SK-N-SH treated with all-trans-retinoic acid at 6 μM for 48 hours (cell line): ENCODE measurements around the gene BPIFB3.

Experiments used
- ATAC-seq: fragments of 200-7000 bp; cut with Tn5 transposase; 3 replicates; pipeline ENCODE4 v1.9.1; 2020; ENCODE audit warnings: mild to moderate bottlenecking, moderate library complexity
- BACH2 ChIP-seq: fragments of 250-450 bp; sonication (Bioruptor Pico); IDR thresholded peaks from 2 replicates; pipeline ENCODE4 v1.9.0; 2021; ENCODE audit warnings: mild to moderate bottlenecking, borderline replicate concordance
- CREB5 ChIP-seq: fragments of 250-450 bp; sonication (Bioruptor Pico); IDR thresholded peaks from 2 replicates; pipeline ENCODE4 v1.5.1; 2020; ENCODE audit warnings: low read depth, mild to moderate bottlenecking, moderate library complexity
- CSDC2 ChIP-seq: fragments of 250-450 bp; sonication (Bioruptor Pico); IDR thresholded peaks from 2 replicates; pipeline ENCODE4 v1.5.0; 2020; ENCODE audit warnings: mild to moderate bottlenecking, moderate library complexity
- CSRNP3 ChIP-seq: fragments of 250-450 bp; sonication (Bioruptor Pico); IDR thresholded peaks from 2 replicates; pipeline ENCODE4 v1.5.1; 2021; ENCODE audit warnings: mild to moderate bottlenecking, moderate library complexity
- ESRRG ChIP-seq: fragments of 250-450 bp; sonication (Bioruptor Pico); IDR thresholded peaks from 2 replicates; pipeline ENCODE4 v1.6.1; 2021; ENCODE audit warnings: mild to moderate bottlenecking
- GLIS3 ChIP-seq: fragments of 250-450 bp; sonication (Bioruptor Pico); IDR thresholded peaks from 2 replicates; pipeline ENCODE4 v1.5.0; 2020; ENCODE audit warnings: mild to moderate bottlenecking, moderate library complexity
- ISL1 ChIP-seq: fragments of 250-450 bp; sonication (Bioruptor Pico); IDR thresholded peaks from 2 replicates; pipeline ENCODE4 v2.1.2; 2022; ENCODE audit warnings: mild to moderate bottlenecking, moderate library complexity
- POU6F1 ChIP-seq: fragments of 250-450 bp; sonication (Bioruptor Pico); IDR thresholded peaks from 2 replicates; pipeline ENCODE4 v1.8.0; 2021; ENCODE audit warnings: low read depth, mild to moderate bottlenecking, moderate library complexity, borderline replicate concordance
- PPARA ChIP-seq: fragments of 250-450 bp; sonication (Bioruptor Pico); IDR thresholded peaks from 2 replicates; pipeline ENCODE4 v1.5.0; 2020; ENCODE audit warnings: mild to moderate bottlenecking, borderline replicate concordance
- RARB ChIP-seq: fragments of 250-450 bp; sonication (Bioruptor Pico); IDR thresholded peaks from 2 replicates; pipeline ENCODE4 v1.8.0; 2021; ENCODE audit warnings: mild to moderate bottlenecking, moderate library complexity
- SNAI2 ChIP-seq: fragments of 250-450 bp; sonication (Bioruptor Pico); IDR thresholded peaks from 2 replicates; pipeline ENCODE4 v1.5.0; 2020; ENCODE audit warnings: mild to moderate bottlenecking, moderate library complexity
- TCF4 ChIP-seq: fragments of 250-450 bp; sonication (Bioruptor Pico); IDR thresholded peaks from 2 replicates; pipeline ENCODE4 v1.8.0; 2021; ENCODE audit warnings: mild to moderate bottlenecking, moderate library complexity, borderline replicate concordance
- TOX ChIP-seq: fragments of 250-450 bp; sonication (Bioruptor Pico); IDR thresholded peaks from 2 replicates; pipeline ENCODE4 v1.8.0; 2021; ENCODE audit warnings: mild to moderate bottlenecking, moderate library complexity, borderline replicate concordance
- TSHZ2 ChIP-seq: fragments of 250-450 bp; sonication (Bioruptor Pico); IDR thresholded peaks from 2 replicates; pipeline ENCODE4 v1.5.0; 2020; ENCODE audit warnings: mild to moderate bottlenecking, moderate library complexity
- ZC3H10 ChIP-seq: fragments of 250-450 bp; sonication (Bioruptor Pico); IDR thresholded peaks from 2 replicates; pipeline ENCODE4 v1.5.1; 2021; ENCODE audit warnings: mild to moderate bottlenecking, moderate library complexity
- ZFP3 ChIP-seq: fragments of 250-450 bp; sonication (Bioruptor Pico); IDR thresholded peaks from 2 replicates; pipeline ENCODE4 v1.5.0; 2020; ENCODE audit warnings: mild to moderate bottlenecking, moderate library complexity
- ZFP30 ChIP-seq: fragments of 450-650 bp; formaldehyde crosslinking; IDR thresholded peaks from 2 replicates; pipeline ENCODE4 v1.5.0; 2022; ENCODE audit warnings: mild to moderate bottlenecking, moderate library complexity
- ZNF565 ChIP-seq: fragments of 450-650 bp; formaldehyde crosslinking; conservative IDR thresholded peaks from 2 replicates; pipeline ENCODE4 v1.5.0; 2020; ENCODE audit warnings: low read depth, mild to moderate bottlenecking, moderate library complexity
- ZNF70 ChIP-seq: fragments of 450-650 bp; formaldehyde crosslinking; IDR thresholded peaks from 2 replicates; pipeline ENCODE4 v1.5.0; 2020; ENCODE audit warnings: mild to moderate bottlenecking, moderate library complexity
- ZNF8 ChIP-seq: fragments of 450-650 bp; formaldehyde crosslinking; IDR thresholded peaks from 2 replicates; pipeline ENCODE4 v1.5.0; 2020; ENCODE audit warnings: mild to moderate bottlenecking, moderate library complexity

BPIFB3 gene

GRCh38 chr20:33026779-33027759 lies 26.6 kb upstream of the BPIFB3 start:
- TF ChIP-seq ZC3H10 (CRISPR knock-in tag), result no peak
- TF ChIP-seq CSDC2 (CRISPR knock-in tag), result no peak
- no peak for TF ChIP-seq POU6F1
- TF ChIP-seq ZNF565 (CRISPR knock-in tag), result no peak
- ATAC-seq, result no peak

- no peak for ATAC-seq
- TF ChIP-seq ZFP3 (CRISPR knock-in tag) (no peak), ZFP30 (no peak), ISL1 (CRISPR knock-in tag) (no peak), PPARA (CRISPR knock-in tag) (no peak), BACH2 (CRISPR knock-in tag) (no peak), TCF4 (no peak), TOX (no peak), ZNF70 (CRISPR knock-in tag) (no peak), ZNF8 (no peak), TSHZ2 (CRISPR knock-in tag) (no peak), ESRRG (CRISPR knock-in tag) (no peak), ZNF565 (CRISPR knock-in tag) (no peak), GLIS3 (no peak), RARB (CRISPR knock-in tag) (no peak), ZC3H10 (CRISPR knock-in tag) (no peak), CREB5 (CRISPR knock-in tag) (no peak)
These were observed 25.6 kb upstream of the BPIFB3 start for GRCh38 chr20:33027769-33028751.

GRCh38 chr20:33028875-33029274 lies 24.8 kb upstream of the BPIFB3 start:
- no peak for ATAC-seq
- TF ChIP-seq TOX (no peak), ZNF70 (CRISPR knock-in tag) (no peak), TCF4 (no peak)

GRCh38 chr20:33030076-33030475 lies 23.6 kb upstream of the BPIFB3 start:
- TF ChIP-seq TCF4 (no peak), ZFP30 (no peak), SNAI2 (CRISPR knock-in tag) (no peak), PPARA (CRISPR knock-in tag) (no peak), BACH2 (CRISPR knock-in tag) (no peak), ESRRG (CRISPR knock-in tag) (no peak), CSRNP3 (CRISPR knock-in tag) (no peak), TOX (no peak), ZFP3 (CRISPR knock-in tag) (no peak)
- no peak for ATAC-seq
